ENCODE results near the gene NOXA1. TPM values are rescaled to one million over a fixed set of nuclear protein-coding genes. Genes with fewer than 3 reads are reported as not detected.

The NOXA1 gene
- total RNA-seq, 1 experiment from 2014 or later: 8.2 TPM

- ChIA-PET CTCF (no interaction called here), POLR2A (interaction anchor here (0.9 to 1.1 kb wide), 2 partner anchors 15 to 18 kb away, joined by 3 to 5 read pairs; no protein-coding TSS in a partner anchor)
- BruUV-seq (replicated peaks): no TSS peak
- H3K4me1 Mint-ChIP-seq (ENCODE audit: insufficient read depth, unreplicated experiment): peaks cover 9% of the 10 kb centered on the region
- H3K4me3 Mint-ChIP-seq (ENCODE audit: unreplicated experiment): no peak overlapping the region
- H3K27me3 Mint-ChIP-seq (ENCODE audit: insufficient read depth, unreplicated experiment): no peaks in the 10 kb centered on the region
- no peak for TF ChIP-seq CTCF (IDR thresholded peaks at IDR 0.05; ENCODE audit: unreplicated experiment)
- no peak overlapping the region for H3K27ac Mint-ChIP-seq (ENCODE audit: low read depth, unreplicated experiment)
- intact Hi-C loops (cut with micrococcal nuclease): no loop called here
- no peaks in the 10 kb centered on the region for H3K36me3 Mint-ChIP-seq (ENCODE audit: insufficient read depth, unreplicated experiment)
- no peak for DNase-seq (ENCODE audit: unreplicated experiment)
- no peaks in the 10 kb centered on the region for H3K9me3 Mint-ChIP-seq (ENCODE audit: unreplicated experiment)
Observed at GRCh38 chr9:137427454-137428310, 4.5 kb downstream of the NOXA1 start.

DNA sequence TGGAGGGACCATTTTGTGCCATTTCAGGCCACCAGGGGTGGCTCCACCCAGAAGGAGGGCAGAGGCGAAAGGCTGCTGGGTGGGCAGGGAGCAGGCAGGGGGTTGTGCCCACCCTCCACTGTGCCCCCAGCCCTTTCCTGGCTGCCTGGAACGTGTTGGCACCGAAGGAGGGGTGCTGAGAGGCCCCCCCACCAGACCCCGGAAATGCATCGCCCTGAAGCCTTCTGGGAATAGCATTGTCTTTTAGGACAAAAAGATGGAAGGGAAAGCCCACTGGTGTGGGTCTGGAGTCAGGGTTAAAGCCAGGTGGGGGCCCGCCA, 5.1 kb downstream of the NOXA1 start:
- no peak for DNase-seq (ENCODE audit: unreplicated experiment)
- ChIA-PET POLR2A (interaction anchor here (1.1 kb wide), 1 partner anchor 17 kb away, joined by 5 read pairs; no protein-coding TSS in a partner anchor), CTCF (no interaction called here)
- intact Hi-C loops (cut with micrococcal nuclease): no loop called here
- no peak for TF ChIP-seq CTCF (IDR thresholded peaks at IDR 0.05; ENCODE audit: unreplicated experiment)
- Mint-ChIP-seq H3K4me1 (ENCODE audit: insufficient read depth, unreplicated experiment) (peaks cover 9% of the 10 kb centered on the region), H3K27me3 (ENCODE audit: insufficient read depth, unreplicated experiment) (no peaks in the 10 kb centered on the region), H3K36me3 (ENCODE audit: insufficient read depth, unreplicated experiment) (no peaks in the 10 kb centered on the region), H3K4me3 (ENCODE audit: unreplicated experiment) (no peak overlapping the region), H3K9me3 (ENCODE audit: unreplicated experiment) (no peaks in the 10 kb centered on the region), H3K27ac (ENCODE audit: low read depth, unreplicated experiment) (no peak overlapping the region)
- no TSS peak for BruUV-seq (replicated peaks)

DNA sequence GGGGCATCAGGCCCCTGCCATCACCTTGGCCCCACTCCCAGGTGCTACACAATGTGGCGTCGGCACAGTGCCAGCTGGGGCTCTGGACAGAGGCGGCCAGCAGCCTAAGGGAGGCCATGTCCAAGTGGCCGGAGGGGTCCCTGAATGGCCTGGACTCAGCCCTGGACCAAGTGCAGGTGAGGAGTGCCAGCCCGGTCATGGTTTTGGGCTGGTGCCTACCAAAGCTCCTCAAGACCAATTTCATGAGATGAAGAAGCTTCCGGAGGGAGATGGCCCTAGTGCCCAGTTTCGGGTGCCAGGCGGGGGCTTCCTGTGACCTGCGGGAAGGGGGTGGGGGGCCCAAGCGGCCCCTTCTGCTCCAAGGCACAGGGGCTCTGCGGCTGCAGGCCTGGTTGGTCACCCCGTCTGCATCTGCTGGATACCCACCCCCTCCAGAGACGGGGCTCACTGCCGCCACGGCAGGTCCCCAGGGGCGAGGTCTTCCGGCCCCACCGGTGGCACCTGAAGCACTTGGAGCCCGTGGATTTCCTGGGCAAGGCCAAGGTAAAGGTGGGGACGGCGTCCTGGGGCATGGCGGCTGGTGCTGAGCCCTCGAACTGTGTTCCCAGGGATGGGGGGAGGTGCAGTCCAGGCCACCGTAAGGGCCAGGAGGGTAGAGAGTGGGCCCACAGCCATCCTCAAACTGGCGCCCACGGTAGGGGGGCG, 5.8 kb downstream of the NOXA1 start:
- no peak for TF ChIP-seq CTCF (IDR thresholded peaks at IDR 0.05; ENCODE audit: unreplicated experiment)
- intact Hi-C loops (cut with micrococcal nuclease): no loop called here
- Mint-ChIP-seq H3K36me3 (ENCODE audit: insufficient read depth, unreplicated experiment) (no peaks in the 10 kb centered on the region), H3K4me3 (ENCODE audit: unreplicated experiment) (no peak overlapping the region), H3K27me3 (ENCODE audit: insufficient read depth, unreplicated experiment) (no peaks in the 10 kb centered on the region), H3K27ac (ENCODE audit: low read depth, unreplicated experiment) (no peak overlapping the region), H3K9me3 (ENCODE audit: unreplicated experiment) (no peaks in the 10 kb centered on the region), H3K4me1 (ENCODE audit: insufficient read depth, unreplicated experiment) (peaks cover 9% of the 10 kb centered on the region)
- ChIA-PET POLR2A (interaction anchor here (1.0 to 1.1 kb wide), 2 partner anchors 16 to 17 kb away, joined by 3 to 5 read pairs; no protein-coding TSS in a partner anchor), CTCF (interaction anchor here (0.6 kb wide), 2 partner anchors 15 to 55 kb away, joined by 3 to 4 read pairs; no protein-coding TSS in a partner anchor)
- no TSS peak for BruUV-seq (replicated peaks)
- DNase-seq (ENCODE audit: unreplicated experiment): no peak

GRCh38 chr9:137429546-137429890, 6.3 kb downstream of the NOXA1 start:
- H3K9me3 Mint-ChIP-seq (ENCODE audit: unreplicated experiment): no peaks in the 10 kb centered on the region

More at GRCh38 chr9:137429546-137429890, 6.3 kb downstream of the NOXA1 start:
- ChIA-PET CTCF (interaction anchor here (0.6 kb wide), 2 partner anchors 15 to 56 kb away, joined by 3 to 4 read pairs; no protein-coding TSS in a partner anchor), POLR2A (interaction anchor here (1.0 kb wide), 1 partner anchor 17 kb away, joined by 3 read pairs; no protein-coding TSS in a partner anchor)
- BruUV-seq (replicated peaks): no TSS peak
- H3K27ac Mint-ChIP-seq (ENCODE audit: low read depth, unreplicated experiment): no peak overlapping the region
- no peaks in the 10 kb centered on the region for H3K27me3 Mint-ChIP-seq (ENCODE audit: insufficient read depth, unreplicated experiment)
- no peak overlapping the region for H3K4me3 Mint-ChIP-seq (ENCODE audit: unreplicated experiment)
- TF ChIP-seq CTCF (IDR thresholded peaks at IDR 0.05; ENCODE audit: unreplicated experiment): no peak
- DNase-seq (ENCODE audit: unreplicated experiment): no peak
- peaks cover 8% of the 10 kb centered on the region for H3K4me1 Mint-ChIP-seq (ENCODE audit: insufficient read depth, unreplicated experiment)
- intact Hi-C loops (cut with micrococcal nuclease): no loop called here
- H3K36me3 Mint-ChIP-seq (ENCODE audit: insufficient read depth, unreplicated experiment): no peaks in the 10 kb centered on the region

Data from MCF 10A (cell line).